ENCODE data around the gene STK38L.

Gene STK38L

GRCh38 chr12:27305673-27306456, 61.8 kb downstream of the STK38L start:
- Histone ChIP-seq H3K36me3 (ENCODE audit: control insufficient read depth in 2 of 2, insufficient read depth in 2 of 2, low read length in 2 of 2) (peaks cover 15 to 18% of the 10 kb centered on the region in 2 donors), H3K27me3 (ENCODE audit: control insufficient read depth in 2 of 2, insufficient read depth in 2 of 2, low read length in 2 of 2) (no peaks in the 10 kb centered on the region), H3K4me1 (ENCODE audit: control insufficient read depth in 2 of 2, insufficient read depth in 2 of 2, low read length in 2 of 2) (no peaks in the 10 kb centered on the region), H3K9ac (ENCODE audit: low read depth in 1 of 2, low read length in 2 of 2) (no peak overlapping the region), H3K9me3 (ENCODE audit: control insufficient read depth in 2 of 2, low read length in 2 of 2) (no peaks in the 10 kb centered on the region), H3K27ac (ENCODE audit: low read depth in 2 of 2, low read length in 2 of 2) (no peak overlapping the region), H3K4me3 (ENCODE audit: low read length in 2 of 2) (no peak overlapping the region)

DNA sequence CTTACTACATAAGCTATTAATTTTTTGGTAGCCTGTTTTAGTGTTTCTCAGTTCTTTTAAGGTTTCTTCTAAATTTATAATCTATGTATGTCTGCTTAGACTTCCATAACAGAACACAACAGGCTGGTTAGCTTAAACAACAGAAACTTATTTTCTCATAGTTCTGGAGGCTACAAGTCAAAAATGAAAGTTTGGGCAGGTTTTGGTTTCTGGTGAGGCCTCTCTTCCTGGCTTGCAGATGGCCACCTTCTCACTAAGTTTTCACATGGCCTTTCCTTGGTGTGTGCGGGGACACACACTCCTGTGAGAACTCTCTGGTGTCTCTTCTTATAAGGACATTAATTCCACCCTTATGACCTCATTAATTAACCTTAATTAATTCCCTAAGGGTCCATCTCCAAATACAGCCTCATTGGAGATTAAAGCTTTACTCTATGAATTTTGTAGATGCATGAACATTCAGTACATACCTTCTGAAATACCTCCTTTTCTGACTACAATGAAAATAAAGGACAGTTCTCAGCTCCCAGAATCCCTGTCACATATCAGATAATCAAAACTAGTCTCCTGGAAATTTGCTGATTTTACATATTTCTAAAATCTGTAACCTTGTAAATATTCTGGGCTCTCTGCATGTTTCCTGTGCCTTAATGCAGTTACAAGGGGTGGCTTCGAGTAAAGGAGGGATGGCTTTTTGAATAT, 65.4 kb downstream of the STK38L start:
- Histone ChIP-seq H3K4me1 (ENCODE audit: control insufficient read depth in 2 of 2, insufficient read depth in 2 of 2, low read length in 2 of 2) (no peaks in the 10 kb centered on the region), H3K27ac (ENCODE audit: low read depth in 2 of 2, low read length in 2 of 2) (no peak overlapping the region), H3K27me3 (ENCODE audit: control insufficient read depth in 2 of 2, insufficient read depth in 2 of 2, low read length in 2 of 2) (no peaks in the 10 kb centered on the region), H3K9me3 (ENCODE audit: control insufficient read depth in 2 of 2, low read length in 2 of 2) (no peaks in the 10 kb centered on the region), H3K4me3 (ENCODE audit: low read length in 2 of 2) (no peak overlapping the region), H3K9ac (ENCODE audit: low read depth in 1 of 2, low read length in 2 of 2) (no peak overlapping the region), H3K36me3 (ENCODE audit: control insufficient read depth in 2 of 2, insufficient read depth in 2 of 2, low read length in 2 of 2) (peaks cover 23 to 28% of the 10 kb centered on the region in 2 donors)

DNA sequence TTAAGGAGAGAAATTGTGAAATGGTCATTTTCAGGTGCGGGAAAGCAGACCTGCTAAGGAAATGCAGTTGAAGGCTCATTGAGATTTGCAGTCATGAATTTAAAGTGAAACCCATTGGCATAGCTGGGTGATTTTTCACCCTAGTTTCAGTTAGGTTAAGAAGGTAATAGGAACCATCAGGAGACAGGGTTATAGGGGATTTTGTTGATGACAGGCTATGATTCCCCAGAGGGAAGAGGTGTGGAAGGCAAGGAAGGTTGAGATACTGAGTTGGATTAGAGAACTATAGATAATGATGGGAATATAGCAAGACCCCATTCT, 65.9 kb downstream of the STK38L start:
- Histone ChIP-seq H3K27ac (ENCODE audit: low read depth in 2 of 2, low read length in 2 of 2) (no peak overlapping the region), H3K36me3 (ENCODE audit: control insufficient read depth in 2 of 2, insufficient read depth in 2 of 2, low read length in 2 of 2) (peaks cover 26 to 31% of the 10 kb centered on the region in 2 donors), H3K27me3 (ENCODE audit: control insufficient read depth in 2 of 2, insufficient read depth in 2 of 2, low read length in 2 of 2) (no peaks in the 10 kb centered on the region), H3K4me1 (ENCODE audit: control insufficient read depth in 2 of 2, insufficient read depth in 2 of 2, low read length in 2 of 2) (no peaks in the 10 kb centered on the region), H3K9ac (ENCODE audit: low read depth in 1 of 2, low read length in 2 of 2) (no peak overlapping the region), H3K4me3 (ENCODE audit: low read length in 2 of 2) (no peak overlapping the region), H3K9me3 (ENCODE audit: control insufficient read depth in 2 of 2, low read length in 2 of 2) (no peaks in the 10 kb centered on the region)

GRCh38 chr12:27316947-27317346, 72.9 kb downstream of the STK38L start:
- Histone ChIP-seq H3K9me3 (ENCODE audit: control insufficient read depth in 2 of 2, low read length in 2 of 2) (no peaks in the 10 kb centered on the region), H3K4me1 (ENCODE audit: control insufficient read depth in 2 of 2, insufficient read depth in 2 of 2, low read length in 2 of 2) (no peaks in the 10 kb centered on the region), H3K27me3 (ENCODE audit: control insufficient read depth in 2 of 2, insufficient read depth in 2 of 2, low read length in 2 of 2) (no peaks in the 10 kb centered on the region), H3K27ac (ENCODE audit: low read depth in 2 of 2, low read length in 2 of 2) (no peak overlapping the region), H3K36me3 (ENCODE audit: control insufficient read depth in 2 of 2, insufficient read depth in 2 of 2, low read length in 2 of 2) (peaks cover 48 to 51% of the 10 kb centered on the region in 2 donors), H3K9ac (ENCODE audit: low read depth in 1 of 2, low read length in 2 of 2) (no peak overlapping the region), H3K4me3 (ENCODE audit: low read length in 2 of 2) (no peak overlapping the region)

- H3K4me3 ChIP-seq (ENCODE audit: low read length in 2 of 2) = no peak overlapping the region
- peaks cover 56 to 64% of the 10 kb centered on the region in 2 donors for H3K36me3 ChIP-seq (ENCODE audit: control insufficient read depth in 2 of 2, insufficient read depth in 2 of 2, low read length in 2 of 2)
- no peaks in the 10 kb centered on the region for H3K9me3 ChIP-seq (ENCODE audit: control insufficient read depth in 2 of 2, low read length in 2 of 2)
- no peaks in the 10 kb centered on the region for H3K27me3 ChIP-seq (ENCODE audit: control insufficient read depth in 2 of 2, insufficient read depth in 2 of 2, low read length in 2 of 2)
- no peak overlapping the region for H3K9ac ChIP-seq (ENCODE audit: low read depth in 1 of 2, low read length in 2 of 2)
- no peaks in the 10 kb centered on the region for H3K4me1 ChIP-seq (ENCODE audit: control insufficient read depth in 2 of 2, insufficient read depth in 2 of 2, low read length in 2 of 2)
- H3K27ac ChIP-seq (ENCODE audit: low read depth in 2 of 2, low read length in 2 of 2) = no peak overlapping the region
Observed at GRCh38 chr12:27319409-27319808, 75.3 kb downstream of the STK38L start.

GRCh38 chr12:27319848-27320247, 75.8 kb downstream of the STK38L start:
- Histone ChIP-seq H3K27me3 (ENCODE audit: control insufficient read depth in 2 of 2, insufficient read depth in 2 of 2, low read length in 2 of 2) (no peaks in the 10 kb centered on the region), H3K4me1 (ENCODE audit: control insufficient read depth in 2 of 2, insufficient read depth in 2 of 2, low read length in 2 of 2) (no peaks in the 10 kb centered on the region), H3K27ac (ENCODE audit: low read depth in 2 of 2, low read length in 2 of 2) (no peak overlapping the region), H3K9me3 (ENCODE audit: control insufficient read depth in 2 of 2, low read length in 2 of 2) (no peaks in the 10 kb centered on the region), H3K9ac (ENCODE audit: low read depth in 1 of 2, low read length in 2 of 2) (no peak overlapping the region), H3K4me3 (ENCODE audit: low read length in 2 of 2) (no peak overlapping the region), H3K36me3 (ENCODE audit: control insufficient read depth in 2 of 2, insufficient read depth in 2 of 2, low read length in 2 of 2) (peaks cover 54 to 63% of the 10 kb centered on the region in 2 donors)

- H3K4me3 ChIP-seq (ENCODE audit: low read length in 2 of 2) = no peak overlapping the region
- H3K27me3 ChIP-seq (ENCODE audit: control insufficient read depth in 2 of 2, insufficient read depth in 2 of 2, low read length in 2 of 2) = no peaks in the 10 kb centered on the region
- peaks cover 34 to 49% of the 10 kb centered on the region in 2 donors for H3K36me3 ChIP-seq (ENCODE audit: control insufficient read depth in 2 of 2, insufficient read depth in 2 of 2, low read length in 2 of 2)
- no peak overlapping the region for H3K9ac ChIP-seq (ENCODE audit: low read depth in 1 of 2, low read length in 2 of 2)
- H3K27ac ChIP-seq (ENCODE audit: low read depth in 2 of 2, low read length in 2 of 2) = no peak overlapping the region
- no peaks in the 10 kb centered on the region for H3K4me1 ChIP-seq (ENCODE audit: control insufficient read depth in 2 of 2, insufficient read depth in 2 of 2, low read length in 2 of 2)
- no peaks in the 10 kb centered on the region for H3K9me3 ChIP-seq (ENCODE audit: control insufficient read depth in 2 of 2, low read length in 2 of 2)
Observed at GRCh38 chr12:27324530-27324929, 80.4 kb downstream of the STK38L start.

DNA sequence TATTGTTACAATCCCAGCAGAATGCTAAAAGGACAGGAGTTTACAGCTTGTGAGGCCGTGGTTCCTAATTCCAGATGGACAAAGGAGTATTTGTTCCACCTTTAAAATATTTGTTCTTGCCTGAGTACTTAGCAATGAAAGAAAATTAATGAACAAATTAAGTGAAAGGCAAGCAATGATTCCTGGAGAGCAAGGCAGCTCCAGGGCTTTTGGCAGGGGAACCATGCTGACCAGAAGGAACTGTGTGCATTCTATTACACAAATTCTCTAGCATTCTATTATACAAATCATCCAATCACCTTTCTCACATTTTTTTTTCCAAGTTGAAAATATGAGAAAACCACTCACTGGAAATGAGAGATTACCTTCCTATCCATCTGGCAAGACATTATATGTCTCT, 86.8 kb downstream of the STK38L start:
- Histone ChIP-seq H3K27me3 (ENCODE audit: control insufficient read depth in 2 of 2, insufficient read depth in 2 of 2, low read length in 2 of 2) (peaks cover 8 to 11% of the 10 kb centered on the region in 2 donors), H3K36me3 (ENCODE audit: control insufficient read depth in 2 of 2, insufficient read depth in 2 of 2, low read length in 2 of 2) (peaks cover 6 to 7% of the 10 kb centered on the region in 2 donors), H3K9ac (ENCODE audit: low read depth in 1 of 2, low read length in 2 of 2) (no peak overlapping the region), H3K9me3 (ENCODE audit: control insufficient read depth in 2 of 2, low read length in 2 of 2) (no peaks in the 10 kb centered on the region), H3K4me1 (ENCODE audit: control insufficient read depth in 2 of 2, insufficient read depth in 2 of 2, low read length in 2 of 2) (peaks cover 7 to 13% of the 10 kb centered on the region in 2 donors), H3K27ac (ENCODE audit: low read depth in 2 of 2, low read length in 2 of 2) (no peak overlapping the region), H3K4me3 (ENCODE audit: low read length in 2 of 2) (no peak overlapping the region)

- H3K36me3 ChIP-seq (ENCODE audit: control insufficient read depth in 2 of 2, insufficient read depth in 2 of 2, low read length in 2 of 2) = peaks cover 2 to 5% of the 10 kb centered on the region in 2 donors
- H3K27me3 ChIP-seq (ENCODE audit: control insufficient read depth in 2 of 2, insufficient read depth in 2 of 2, low read length in 2 of 2) = peaks cover 8 to 11% of the 10 kb centered on the region in 2 donors
- H3K9me3 ChIP-seq (ENCODE audit: control insufficient read depth in 2 of 2, low read length in 2 of 2) = no peaks in the 10 kb centered on the region
- H3K27ac ChIP-seq (ENCODE audit: low read depth in 2 of 2, low read length in 2 of 2) = peak overlapping the region in 1 of 2 donors; percentile 12
- no peak overlapping the region for H3K4me3 ChIP-seq (ENCODE audit: low read length in 2 of 2)
- peaks cover 7 to 13% of the 10 kb centered on the region in 2 donors for H3K4me1 ChIP-seq (ENCODE audit: control insufficient read depth in 2 of 2, insufficient read depth in 2 of 2, low read length in 2 of 2)
- no peak overlapping the region for H3K9ac ChIP-seq (ENCODE audit: low read depth in 1 of 2, low read length in 2 of 2)
Observed at GRCh38 chr12:27331291-27331926, 87.3 kb downstream of the STK38L start.

DNA sequence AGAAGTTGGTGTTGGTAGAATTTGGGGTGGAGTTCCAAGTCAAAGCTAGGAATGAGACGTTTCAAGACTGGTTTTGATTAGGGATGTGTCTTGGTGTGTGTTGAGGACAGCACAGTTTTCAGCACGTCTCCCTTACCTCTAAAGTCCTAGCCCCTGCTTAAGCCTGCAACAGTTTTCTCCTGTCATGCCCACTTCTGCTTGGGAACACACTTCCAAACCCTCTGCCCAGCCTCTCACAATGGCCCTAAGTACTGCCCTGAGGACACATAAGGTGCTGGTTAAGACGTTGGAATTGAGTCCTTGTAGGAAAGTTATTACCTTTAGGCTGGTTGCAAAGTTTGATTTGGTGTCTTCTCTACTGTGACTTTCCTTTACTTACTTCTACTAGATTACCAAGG, 87.8 kb downstream of the STK38L start:
- H3K27ac ChIP-seq (ENCODE audit: low read depth in 2 of 2, low read length in 2 of 2) = no peak overlapping the region
- H3K9ac ChIP-seq (ENCODE audit: low read depth in 1 of 2, low read length in 2 of 2) = no peak overlapping the region
- H3K9me3 ChIP-seq (ENCODE audit: control insufficient read depth in 2 of 2, low read length in 2 of 2) = no peaks in the 10 kb centered on the region
- H3K36me3 ChIP-seq (ENCODE audit: control insufficient read depth in 2 of 2, insufficient read depth in 2 of 2, low read length in 2 of 2) = peaks cover 0 to under 1% of the 10 kb centered on the region in 2 donors
- no peak overlapping the region for H3K4me3 ChIP-seq (ENCODE audit: low read length in 2 of 2)
- peaks cover 8 to 11% of the 10 kb centered on the region in 2 donors for H3K27me3 ChIP-seq (ENCODE audit: control insufficient read depth in 2 of 2, insufficient read depth in 2 of 2, low read length in 2 of 2)
- H3K4me1 ChIP-seq (ENCODE audit: control insufficient read depth in 2 of 2, insufficient read depth in 2 of 2, low read length in 2 of 2) = peaks cover 7 to 13% of the 10 kb centered on the region in 2 donors

All from mucosa of rectum (tissue), 2 donors.